Peyer's patch (tissue), 4 donors: ENCODE data around the gene PON3.

Experiments
- CTCF ChIP-seq, 6 experiments: fragments of 450-650 bp in 4 of 6; fragments of 200-600 bp in 2 of 6; sonication (generic) in 1 of 6; IDR thresholded peaks; one replicate each; pipeline ENCODE4 v1.5.1; 2017 to 2019; ENCODE audit warnings: antibody characterized with exemption in 6 of 6, mild to moderate bottlenecking in 3 of 6, moderate library complexity in 1 of 6
- POLR2A ChIP-seq, 2 donors: fragments of 450-650 bp; IDR thresholded peaks; one replicate each; pipeline ENCODE4 v1.5.1; 2017; ENCODE audit warnings: antibody characterized with exemption in 2 of 2, mild to moderate bottlenecking in 2 of 2, moderate library complexity in 2 of 2

GRCh38 chr7:95330961-95331337 lies 65.2 kb downstream of the PON3 start:
- TF ChIP-seq POLR2A (IDR thresholded peaks at IDR 0.05) (no peak), CTCF (IDR thresholded peaks at IDR 0.05) (no peak)
